ENCODE results near the gene ANKRD66.

Gene ANKRD66

DNA sequence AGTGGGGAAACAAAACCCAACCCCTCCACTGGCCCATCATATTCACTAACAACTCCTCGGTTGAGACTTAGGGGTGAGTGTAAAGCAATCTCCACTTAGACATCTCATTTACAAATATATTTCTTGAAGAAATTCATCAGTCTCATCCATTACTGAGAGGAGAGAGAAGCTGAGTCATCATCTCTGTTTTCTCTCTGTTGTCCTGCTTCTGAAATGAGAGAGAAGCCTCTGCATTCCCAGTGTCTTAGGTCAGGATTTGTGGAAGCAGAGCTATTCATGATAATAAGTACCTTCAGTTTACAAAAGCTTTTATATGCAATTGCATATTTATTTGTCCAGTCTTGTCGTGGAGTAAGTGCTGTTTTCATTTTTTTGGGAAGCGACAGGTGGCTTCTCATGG is 47.3 kb downstream of the ANKRD66 start:
- DNase-seq (ENCODE audit: low spot score) (no peak), ATAC-seq (ENCODE audit: low read depth) (no peak)
- H3K4me1 ChIP-seq (ENCODE audit: insufficient read depth, poor library complexity, severe bottlenecking): peaks cover 7% of the 10 kb centered on the region
- H3K27me3 ChIP-seq (ENCODE audit: insufficient read depth, poor library complexity, severe bottlenecking): no peaks in the 10 kb centered on the region
- H3K9me3 ChIP-seq (ENCODE audit: severe bottlenecking): no peaks in the 10 kb centered on the region
- TF ChIP-seq, protein P1, sequence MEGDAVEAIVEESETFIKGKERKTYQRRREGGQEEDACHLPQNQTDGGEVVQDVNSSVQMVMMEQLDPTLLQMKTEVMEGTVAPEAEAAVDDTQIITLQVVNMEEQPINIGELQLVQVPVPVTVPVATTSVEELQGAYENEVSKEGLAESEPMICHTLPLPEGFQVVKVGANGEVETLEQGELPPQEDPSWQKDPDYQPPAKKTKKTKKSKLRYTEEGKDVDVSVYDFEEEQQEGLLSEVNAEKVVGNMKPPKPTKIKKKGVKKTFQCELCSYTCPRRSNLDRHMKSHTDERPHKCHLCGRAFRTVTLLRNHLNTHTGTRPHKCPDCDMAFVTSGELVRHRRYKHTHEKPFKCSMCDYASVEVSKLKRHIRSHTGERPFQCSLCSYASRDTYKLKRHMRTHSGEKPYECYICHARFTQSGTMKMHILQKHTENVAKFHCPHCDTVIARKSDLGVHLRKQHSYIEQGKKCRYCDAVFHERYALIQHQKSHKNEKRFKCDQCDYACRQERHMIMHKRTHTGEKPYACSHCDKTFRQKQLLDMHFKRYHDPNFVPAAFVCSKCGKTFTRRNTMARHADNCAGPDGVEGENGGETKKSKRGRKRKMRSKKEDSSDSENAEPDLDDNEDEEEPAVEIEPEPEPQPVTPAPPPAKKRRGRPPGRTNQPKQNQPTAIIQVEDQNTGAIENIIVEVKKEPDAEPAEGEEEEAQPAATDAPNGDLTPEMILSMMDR (IDR thresholded peaks at IDR 0.05; ENCODE audit: poor library complexity, severe bottlenecking): no peak
- H3K27ac ChIP-seq (ENCODE audit: poor library complexity, severe bottlenecking): no peak overlapping the region
- no peak overlapping the region for H3K4me3 ChIP-seq (ENCODE audit: severe bottlenecking)
- no peaks in the 10 kb centered on the region for H3K36me3 ChIP-seq (ENCODE audit: low read depth)

DNA sequence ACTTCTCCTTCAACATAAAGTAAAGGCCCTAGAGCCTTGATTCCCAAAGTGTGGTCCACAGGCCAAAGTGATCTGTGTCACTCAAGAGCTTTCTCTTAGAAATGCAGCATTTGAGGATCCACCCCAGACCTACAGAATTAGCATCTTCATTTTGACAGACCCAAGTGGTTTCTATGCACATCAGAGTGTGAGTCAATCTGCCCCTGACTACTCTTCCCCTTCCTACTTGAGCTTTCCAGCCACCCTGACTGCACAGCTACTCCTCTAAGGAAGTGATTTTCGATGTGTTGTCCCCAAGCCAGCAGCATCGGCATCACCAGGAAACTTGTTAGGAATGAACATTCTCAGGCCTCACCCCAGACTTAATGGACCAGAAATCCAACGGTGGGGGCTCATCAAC is 49.1 kb downstream of the ANKRD66 start:
- no peak for ATAC-seq (ENCODE audit: low read depth)

DNA sequence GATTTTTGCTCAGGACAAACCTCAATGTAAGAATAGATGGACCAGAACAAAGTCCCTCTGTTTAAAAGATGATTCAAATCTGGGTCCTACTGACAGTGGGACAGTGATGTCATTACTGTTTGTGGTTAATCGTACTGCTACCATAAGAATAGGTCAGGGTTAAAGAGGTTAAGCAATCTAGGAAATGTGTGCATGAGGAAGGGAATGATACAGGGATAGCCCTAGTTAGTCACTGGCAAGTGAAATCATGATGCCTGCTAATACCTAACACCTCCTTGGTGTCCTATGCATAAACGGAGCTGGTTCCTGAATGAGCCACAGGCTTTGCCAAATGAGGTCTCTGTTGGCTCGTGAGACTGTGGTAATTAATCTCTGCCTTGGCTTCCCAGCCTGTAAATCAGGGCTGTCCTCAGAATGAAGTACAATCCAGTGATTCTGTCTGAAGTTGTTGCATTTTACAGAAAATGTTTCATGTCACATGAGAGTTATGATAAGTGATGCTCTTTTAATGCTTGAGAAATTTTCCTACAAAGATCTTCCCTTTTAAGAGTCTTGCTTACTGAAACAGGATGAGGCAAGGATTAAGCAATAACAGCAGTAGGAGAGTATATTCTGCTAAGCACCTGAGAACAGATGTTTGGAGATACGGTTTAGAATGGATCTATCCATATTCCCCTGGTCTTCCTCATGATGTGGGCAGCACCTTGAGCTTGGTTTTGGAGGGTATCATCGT is 50.3 kb downstream of the ANKRD66 start:
- DNase-seq (ENCODE audit: low spot score): no peak
- Histone ChIP-seq H3K4me3 (ENCODE audit: severe bottlenecking) (no peak overlapping the region), H3K9me3 (ENCODE audit: severe bottlenecking) (no peaks in the 10 kb centered on the region), H3K4me1 (ENCODE audit: insufficient read depth, poor library complexity, severe bottlenecking) (peaks cover 7% of the 10 kb centered on the region), H3K27me3 (ENCODE audit: insufficient read depth, poor library complexity, severe bottlenecking) (no peaks in the 10 kb centered on the region), H3K27ac (ENCODE audit: poor library complexity, severe bottlenecking) (no peak overlapping the region), H3K36me3 (ENCODE audit: low read depth) (no peaks in the 10 kb centered on the region)
- peak; percentile 50; the same call in 2 of the 3 replicates for ATAC-seq (ENCODE audit: low read depth)
- TF ChIP-seq, protein P1 (IDR thresholded peaks at IDR 0.05; ENCODE audit: poor library complexity, severe bottlenecking): no peak

More for the DNA sequence above, 49.1 kb downstream of the ANKRD66 start:
- Histone ChIP-seq H3K36me3 (ENCODE audit: low read depth) (no peaks in the 10 kb centered on the region), H3K27ac (ENCODE audit: poor library complexity, severe bottlenecking) (no peak overlapping the region), H3K4me3 (ENCODE audit: severe bottlenecking) (no peak overlapping the region), H3K27me3 (ENCODE audit: insufficient read depth, poor library complexity, severe bottlenecking) (no peaks in the 10 kb centered on the region), H3K9me3 (ENCODE audit: severe bottlenecking) (no peaks in the 10 kb centered on the region), H3K4me1 (ENCODE audit: insufficient read depth, poor library complexity, severe bottlenecking) (peaks cover 7% of the 10 kb centered on the region)
- TF ChIP-seq, protein P1 (IDR thresholded peaks at IDR 0.05; ENCODE audit: poor library complexity, severe bottlenecking): no peak
- DNase-seq (ENCODE audit: low spot score): no peak

DNA sequence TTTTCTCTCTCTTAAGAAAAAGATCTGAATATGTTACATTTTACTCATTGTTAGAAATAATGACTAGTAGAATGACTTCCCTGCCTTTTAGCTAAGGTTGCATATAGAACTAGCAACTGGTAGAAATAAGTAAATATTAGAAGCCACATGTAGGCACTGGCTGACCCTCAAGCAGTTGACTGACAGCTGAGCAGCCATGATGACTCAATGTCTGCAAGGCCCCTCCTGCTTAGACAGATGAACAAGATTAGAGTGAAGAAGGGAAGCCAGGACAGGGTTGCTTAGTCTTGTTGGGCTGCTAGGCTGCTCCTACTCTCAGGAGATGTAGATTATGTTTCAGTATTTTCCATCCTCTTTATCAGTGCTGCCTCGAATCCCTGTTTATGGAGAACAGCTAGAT is 52.9 kb downstream of the ANKRD66 start:
- Histone ChIP-seq H3K4me1 (ENCODE audit: insufficient read depth, poor library complexity, severe bottlenecking) (peaks cover 7% of the 10 kb centered on the region), H3K4me3 (ENCODE audit: severe bottlenecking) (no peak overlapping the region), H3K27me3 (ENCODE audit: insufficient read depth, poor library complexity, severe bottlenecking) (peaks cover 2% of the 10 kb centered on the region)

More for the DNA sequence above, 52.9 kb downstream of the ANKRD66 start:
- Histone ChIP-seq H3K36me3 (ENCODE audit: low read depth) (no peaks in the 10 kb centered on the region), H3K9me3 (ENCODE audit: severe bottlenecking) (no peaks in the 10 kb centered on the region), H3K27ac (ENCODE audit: poor library complexity, severe bottlenecking) (no peak overlapping the region)
- TF ChIP-seq, protein P1 (IDR thresholded peaks at IDR 0.05; ENCODE audit: poor library complexity, severe bottlenecking): no peak
- no peak for DNase-seq (ENCODE audit: low spot score)
- no peak; the same call in 2 of the 3 replicates for ATAC-seq (ENCODE audit: low read depth)
